ENCODE data around the gene FAF1.
"Not testable (repeated sequence)": the region's sequence is repeated elsewhere in the genome, so short reads cannot be mapped to it uniquely, and the experiment has no call there.

FAF1 gene

DNA sequence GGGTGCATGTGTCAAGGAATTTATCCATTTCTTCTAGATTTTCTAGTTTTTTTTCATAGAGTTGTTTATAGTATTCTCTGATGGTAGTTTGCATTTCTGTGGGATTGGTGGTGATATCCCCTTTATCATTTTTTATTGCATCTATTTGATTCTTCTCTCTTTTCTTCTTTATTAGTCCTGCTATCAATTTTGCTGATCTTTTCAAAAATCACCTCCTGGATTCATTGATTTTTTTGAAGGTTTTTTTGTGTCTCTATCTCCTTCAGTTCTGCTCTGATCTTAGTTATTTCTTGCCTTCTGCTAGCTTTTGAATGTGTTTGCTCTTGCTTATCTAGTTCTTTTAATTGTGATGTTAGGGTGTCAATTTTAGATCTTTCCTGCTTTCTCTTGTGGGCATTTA lies 52.5 kb downstream of the FAF1 start:
- DNase-seq (ENCODE audit: low spot score) = not testable (repeated sequence)

DNA sequence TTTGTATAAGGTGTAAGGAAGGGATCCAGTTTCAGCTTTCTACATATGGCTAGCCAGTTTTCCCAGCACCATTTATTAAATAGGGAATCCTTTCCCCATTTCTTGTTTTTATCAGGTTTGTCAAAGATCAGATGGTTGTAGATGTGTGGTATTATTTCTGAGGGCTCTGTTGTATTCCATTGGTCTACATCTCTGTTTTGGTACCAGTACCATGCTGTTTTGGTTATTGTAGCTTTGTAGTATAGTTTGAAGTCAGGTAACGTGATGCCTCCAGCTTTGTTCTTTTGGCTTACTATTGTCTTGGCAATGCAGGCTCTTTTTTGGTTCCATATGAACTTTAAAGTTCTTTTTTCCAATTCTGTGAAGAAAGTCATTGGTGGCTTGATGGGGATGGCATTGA lies 54.0 kb downstream of the FAF1 start:
- DNase-seq (ENCODE audit: low spot score) = not testable (repeated sequence)

DNA sequence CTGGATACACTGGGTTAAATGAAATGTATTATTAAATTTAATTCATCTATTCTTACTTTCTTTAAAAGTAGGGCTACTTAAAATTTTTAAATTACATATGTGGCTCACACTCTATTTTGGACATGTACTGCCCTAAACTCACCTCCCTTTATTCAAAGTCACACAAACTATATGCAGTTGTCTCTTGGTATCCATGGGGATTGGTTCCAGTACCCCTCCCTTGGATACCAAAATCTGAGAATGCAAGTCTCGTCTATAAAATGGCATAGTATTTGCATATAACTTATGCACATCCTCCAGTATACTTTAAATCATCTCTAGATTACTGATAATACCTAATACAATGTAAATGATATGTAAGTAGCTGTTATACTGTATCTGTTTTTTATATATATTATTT lies 57.6 kb downstream of the FAF1 start:
- DNase-seq (ENCODE audit: low spot score) = no peak

DNA sequence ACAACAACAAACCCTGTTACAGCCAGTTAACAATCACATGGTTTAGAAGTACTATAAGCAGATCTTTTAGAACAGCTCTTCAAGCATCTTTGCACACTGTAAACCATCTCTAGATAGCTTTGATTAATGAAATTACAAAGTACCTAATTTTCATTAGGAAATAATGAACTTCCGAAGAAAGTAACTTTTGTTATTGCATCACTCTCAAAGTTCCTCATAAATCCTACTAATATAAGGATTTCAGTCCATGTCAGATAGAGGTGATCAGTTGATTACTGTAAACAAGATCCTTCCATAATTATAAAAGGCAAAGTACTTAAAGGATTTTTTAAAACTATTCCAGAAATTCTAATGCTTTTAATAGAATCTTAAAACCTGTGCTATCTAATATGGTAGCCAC lies 58.2 kb downstream of the FAF1 start:
- no peak for DNase-seq (ENCODE audit: low spot score)

DNA sequence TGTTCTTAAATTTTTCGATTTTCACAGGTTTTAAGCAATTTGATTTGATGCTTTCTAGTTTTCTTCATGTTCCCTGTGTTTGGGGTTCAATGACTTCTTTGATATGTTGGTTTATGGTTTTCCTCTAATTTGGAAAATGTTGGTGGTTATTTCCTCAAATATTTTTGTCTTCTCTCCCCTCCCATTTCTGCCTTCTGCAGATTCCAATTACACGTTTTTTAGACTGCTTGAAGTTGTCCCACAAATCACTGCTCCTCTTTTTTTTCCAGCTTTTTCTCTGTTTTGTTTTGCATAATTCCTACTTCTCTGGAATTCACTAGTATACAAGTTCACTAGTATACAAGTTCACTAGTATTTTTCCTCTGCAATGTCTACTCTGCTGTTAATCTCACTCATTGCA lies 61.3 kb downstream of the FAF1 start:
- DNase-seq (ENCODE audit: low spot score) = no peak

DNA sequence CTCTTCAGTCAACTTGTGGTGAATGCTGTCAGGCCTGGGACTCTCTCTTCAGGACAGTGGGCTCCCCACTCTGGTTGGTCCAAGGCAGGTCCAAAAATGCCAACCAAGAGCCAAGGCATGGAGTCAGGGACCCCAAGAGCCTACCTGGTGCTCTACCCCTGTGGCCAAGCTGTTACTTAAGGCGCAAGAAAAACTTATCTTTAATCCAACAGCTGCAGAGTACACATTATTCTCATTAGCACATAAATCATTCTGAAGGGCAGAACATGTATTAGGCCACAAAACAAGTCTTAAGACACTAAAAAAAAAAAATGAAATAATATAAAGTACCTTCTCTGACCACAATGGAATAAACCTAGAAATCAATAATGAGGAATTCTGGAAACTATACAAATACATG lies 65.7 kb downstream of the FAF1 start:
- DNase-seq (ENCODE audit: low spot score) = no peak

DNA sequence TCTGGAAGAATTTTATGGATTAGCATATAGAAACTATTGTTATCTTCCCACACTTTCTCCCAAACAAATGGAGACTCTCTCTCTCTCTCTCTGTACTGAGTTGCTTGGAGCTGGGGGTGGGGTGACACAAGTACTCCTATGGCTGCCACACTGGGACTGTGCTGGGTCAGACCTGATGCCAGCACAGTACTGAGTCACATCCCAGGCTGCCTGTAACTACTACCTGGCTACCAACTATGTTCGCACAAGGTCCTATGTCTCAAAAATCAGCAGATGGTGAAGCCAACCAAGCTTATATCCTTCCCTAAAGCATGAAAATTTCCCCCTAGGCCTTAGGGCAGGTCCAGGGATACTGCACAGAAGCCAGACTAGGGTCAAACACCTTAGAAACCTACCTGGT lies 66.6 kb downstream of the FAF1 start:
- no peak for DNase-seq (ENCODE audit: low spot score)

DNA sequence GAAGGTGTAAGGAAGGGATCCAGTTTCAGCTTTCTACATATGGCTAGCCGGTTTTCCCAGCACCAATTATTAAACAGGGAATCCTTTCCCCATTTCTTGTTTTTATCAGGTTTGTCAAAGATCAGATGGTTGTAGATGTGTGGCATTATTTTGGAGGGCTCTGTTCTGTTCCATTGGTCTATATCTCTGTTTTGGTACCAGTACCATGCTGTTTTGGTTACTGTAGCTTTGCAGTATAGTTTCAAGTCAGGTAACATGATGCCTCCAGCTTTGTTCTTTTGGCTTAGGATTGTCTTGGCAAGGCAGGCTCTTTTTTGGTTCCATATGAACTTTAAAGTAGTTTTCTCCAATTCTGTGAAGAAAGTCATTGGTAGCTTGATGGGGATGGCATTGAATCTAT lies 72.5 kb downstream of the FAF1 start:
- not testable (repeated sequence) for DNase-seq (ENCODE audit: low spot score)

DNA sequence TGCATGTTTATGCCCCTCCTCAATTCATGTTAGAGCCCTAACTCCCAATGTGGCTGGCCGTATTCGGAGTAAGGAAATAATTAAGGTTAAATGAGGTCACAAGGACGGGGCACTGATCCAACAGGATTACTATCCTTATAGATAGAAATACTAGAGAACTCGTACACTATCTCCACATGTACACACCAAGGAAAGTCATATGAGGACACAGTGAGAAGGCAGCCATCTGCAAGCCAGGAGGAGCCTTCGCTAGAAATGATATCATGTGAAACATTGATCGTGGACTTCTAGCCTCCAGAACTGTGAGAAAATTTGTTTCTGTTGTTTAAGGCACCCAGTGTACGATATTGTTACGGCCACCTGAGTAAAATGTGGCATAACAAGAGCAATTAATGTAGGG lies 79.7 kb downstream of the FAF1 start:
- no peak for DNase-seq (ENCODE audit: low spot score)

DNA sequence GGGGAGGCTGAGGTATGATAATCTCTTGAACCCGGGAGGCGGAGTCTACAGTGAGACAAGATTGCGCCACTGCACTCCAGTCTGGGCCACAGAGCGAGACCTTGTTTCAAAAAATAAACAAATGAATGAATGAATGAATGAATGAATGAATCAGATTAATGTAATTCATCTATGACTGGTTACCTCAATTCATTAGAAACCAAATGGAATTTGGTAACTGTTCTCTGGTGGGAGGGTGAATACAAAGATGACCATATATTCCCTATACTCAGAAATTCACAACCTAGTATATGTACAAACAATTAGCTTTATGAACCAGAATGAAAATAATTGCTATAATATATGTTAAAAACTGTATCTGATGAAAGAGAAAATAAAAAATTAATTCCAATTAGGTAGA lies 80.9 kb downstream of the FAF1 start:
- no peak for DNase-seq (ENCODE audit: low spot score)

DNA sequence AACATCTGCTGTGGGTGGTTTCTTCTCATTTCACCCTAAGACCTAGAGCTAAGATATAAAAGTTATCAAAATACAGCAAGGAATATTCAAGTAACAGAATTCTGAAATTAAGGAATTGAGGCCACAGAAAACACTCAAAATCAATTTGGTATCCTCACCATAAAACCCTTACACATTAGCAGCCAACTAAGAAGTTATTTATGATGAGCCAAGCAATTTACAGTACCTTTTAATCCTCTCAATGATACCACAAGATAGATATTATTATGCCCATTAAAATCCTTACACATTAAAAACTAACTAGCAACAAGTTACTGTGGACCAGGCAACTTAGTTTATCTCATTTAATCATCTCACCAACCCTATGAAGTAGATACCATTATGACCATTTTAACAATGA lies 81.6 kb downstream of the FAF1 start:
- DNase-seq (ENCODE audit: low spot score) = no peak

DNA sequence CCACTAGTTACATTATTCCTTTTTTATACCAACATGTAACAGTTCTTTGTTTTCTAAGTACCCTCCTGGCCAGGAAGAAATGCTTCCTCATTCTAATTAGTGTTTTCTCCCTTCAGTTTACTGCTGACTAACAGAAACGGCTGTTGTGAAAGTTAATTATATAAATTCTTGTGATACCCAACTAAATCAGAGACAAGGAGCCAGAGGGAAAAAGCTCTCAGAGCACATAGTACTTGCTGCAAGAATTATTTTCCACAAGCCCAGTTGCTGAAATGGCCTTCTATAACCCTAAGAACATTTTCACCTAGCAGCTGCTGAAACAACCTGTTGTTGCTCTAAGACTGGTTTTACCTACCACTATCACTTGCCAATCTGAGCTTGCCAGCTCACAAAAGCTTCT lies 82.4 kb downstream of the FAF1 start:
- no peak for DNase-seq (ENCODE audit: low spot score)

DNA sequence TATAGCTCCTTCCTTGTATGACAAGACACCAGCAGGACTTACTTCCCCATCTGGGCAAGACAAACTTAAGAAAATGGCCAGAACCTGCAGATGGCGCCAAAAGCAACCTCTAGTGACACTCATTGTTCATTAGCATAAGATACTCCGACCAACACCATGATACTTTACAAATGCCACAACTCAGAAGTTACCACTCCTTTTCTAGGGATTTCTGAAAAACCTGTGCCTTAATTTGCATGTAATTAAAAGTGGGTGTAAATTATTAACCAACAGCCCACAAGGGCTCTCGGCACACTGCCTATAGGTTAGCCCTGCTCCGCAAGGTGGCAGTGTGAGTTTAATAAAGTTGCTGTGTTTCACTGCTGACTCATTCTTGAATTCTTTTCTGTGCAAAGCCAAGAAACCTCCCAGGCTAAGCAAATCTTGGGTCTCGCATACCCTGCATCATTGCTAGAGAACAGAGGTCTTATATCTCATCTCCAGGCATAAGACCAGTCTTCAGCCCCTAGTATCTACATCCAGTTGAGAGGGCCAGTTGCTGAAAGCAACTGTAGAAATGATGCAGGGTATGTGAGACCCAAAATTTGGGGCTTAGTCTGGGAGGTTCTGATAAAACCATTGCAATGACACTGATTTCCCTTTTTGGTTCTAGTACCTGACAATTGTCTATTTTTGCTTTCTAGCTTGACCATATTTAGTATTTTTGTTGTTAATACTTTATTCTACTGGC lies 86.4 kb downstream of the FAF1 start:
- DNase-seq (ENCODE audit: low spot score) = no peak

DNA sequence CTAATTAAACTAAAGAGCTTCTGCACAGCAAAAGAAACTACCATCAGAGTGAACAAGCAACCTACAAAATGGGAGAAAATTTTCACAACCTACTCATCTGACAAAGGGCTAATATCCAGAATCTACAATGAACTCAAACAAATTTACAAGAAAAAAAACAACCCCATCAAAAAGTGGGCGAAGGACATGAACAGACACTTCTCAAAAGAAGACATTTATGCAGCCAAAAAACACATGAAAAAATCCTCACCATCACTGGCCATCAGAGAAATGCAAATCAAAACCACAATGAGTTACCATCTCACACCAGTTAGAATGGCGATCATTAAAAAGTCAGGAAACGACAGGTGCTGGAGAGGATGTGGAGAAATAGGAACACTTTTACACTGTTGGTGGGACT lies 95.2 kb downstream of the FAF1 start:
- not testable (repeated sequence) for DNase-seq (ENCODE audit: low spot score)

DNA sequence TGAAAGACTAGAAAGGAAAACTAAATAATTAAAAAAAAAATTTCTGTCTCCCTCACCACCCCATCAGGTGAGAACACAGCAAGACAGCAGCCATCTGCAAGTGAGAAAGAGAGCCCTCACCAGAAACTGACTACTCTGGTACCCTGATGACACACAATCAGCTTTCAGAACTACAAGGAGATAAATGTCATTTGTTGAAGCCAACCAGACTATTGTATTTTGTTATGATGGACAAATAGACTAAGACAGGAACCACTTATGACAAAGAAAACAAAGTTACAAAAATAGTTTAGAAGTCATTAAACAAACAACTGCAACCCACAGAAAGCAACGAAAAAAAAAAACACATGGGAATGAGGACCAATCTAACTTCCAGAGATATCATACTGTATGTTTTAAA lies 98.3 kb downstream of the FAF1 start:
- no peak for DNase-seq (ENCODE audit: low spot score)

DNA sequence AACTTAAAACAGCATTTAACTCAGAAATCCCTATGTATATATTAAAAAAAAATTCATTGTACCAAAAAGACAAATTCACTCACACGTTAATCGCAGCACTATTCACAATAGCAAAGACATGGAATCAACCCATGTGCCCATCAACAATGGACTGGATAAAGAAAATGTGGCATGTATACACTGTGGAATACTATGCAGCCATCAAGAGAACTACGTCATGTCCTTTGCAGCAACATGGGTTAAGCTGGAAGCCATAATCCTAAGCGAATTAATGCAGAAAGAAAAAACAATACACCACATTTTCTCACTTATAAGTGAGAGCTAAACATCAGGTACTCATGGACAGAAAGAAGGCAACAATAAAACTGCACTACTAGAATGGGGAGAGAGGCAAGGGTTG lies 99.4 kb downstream of the FAF1 start:
- DNase-seq (ENCODE audit: low spot score) = no peak

DNA sequence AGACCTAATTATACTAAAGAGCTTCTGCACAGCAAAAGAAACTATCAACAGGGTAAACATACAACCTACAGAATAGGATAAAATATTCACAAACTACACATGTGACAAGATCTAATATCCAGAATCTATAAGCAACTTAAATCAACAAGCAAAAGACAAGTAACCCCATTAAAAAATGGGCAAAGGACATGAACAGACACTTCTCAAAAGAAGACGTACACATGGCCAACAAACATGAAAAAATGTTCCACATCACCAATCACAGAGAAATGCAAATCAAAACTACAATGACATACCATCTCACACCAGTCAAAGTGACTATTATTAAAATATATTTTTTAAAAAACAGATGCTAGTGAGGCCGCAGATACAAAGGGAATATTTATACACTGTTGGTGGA lies 99.8 kb downstream of the FAF1 start:
- no peak for DNase-seq (ENCODE audit: low spot score)

DNA sequence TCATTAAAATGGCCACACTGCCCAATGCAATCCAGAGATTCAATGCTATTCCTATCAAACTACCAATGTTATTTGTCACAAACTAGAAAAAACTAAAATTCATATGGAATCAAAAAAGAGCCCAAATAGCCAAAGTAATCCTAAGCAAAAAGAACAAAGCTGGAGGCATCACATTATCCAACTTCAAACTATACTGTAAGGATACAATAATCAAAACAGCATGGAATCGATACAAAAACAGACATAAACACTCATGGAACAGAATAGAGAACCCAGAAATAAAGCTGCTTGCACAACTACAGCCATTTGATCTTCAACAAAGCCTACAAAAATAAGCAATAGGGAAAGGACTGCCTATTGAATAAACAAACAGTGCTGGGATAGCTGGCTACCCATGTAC lies 100.4 kb downstream of the FAF1 start:
- no peak for DNase-seq (ENCODE audit: low spot score)

DNA sequence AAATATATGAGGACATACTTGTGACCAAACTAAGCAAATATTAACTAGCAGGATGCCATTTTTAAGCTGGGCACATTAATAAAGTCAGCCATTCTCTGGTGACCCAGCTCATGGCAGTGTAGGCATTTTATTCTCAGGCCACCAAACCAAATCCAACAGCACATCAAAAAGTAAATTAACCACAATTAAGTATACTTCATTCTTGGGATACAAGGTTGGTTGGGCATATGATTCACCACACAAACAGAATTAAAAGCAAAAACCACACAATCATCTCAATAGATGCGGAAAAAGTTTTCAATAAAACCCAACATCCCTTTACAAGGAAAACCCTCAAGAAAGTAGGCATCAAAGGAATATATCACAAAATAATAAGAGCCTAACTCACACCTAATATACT lies 101.3 kb downstream of the FAF1 start:
- DNase-seq (ENCODE audit: low spot score) = no peak

DNA sequence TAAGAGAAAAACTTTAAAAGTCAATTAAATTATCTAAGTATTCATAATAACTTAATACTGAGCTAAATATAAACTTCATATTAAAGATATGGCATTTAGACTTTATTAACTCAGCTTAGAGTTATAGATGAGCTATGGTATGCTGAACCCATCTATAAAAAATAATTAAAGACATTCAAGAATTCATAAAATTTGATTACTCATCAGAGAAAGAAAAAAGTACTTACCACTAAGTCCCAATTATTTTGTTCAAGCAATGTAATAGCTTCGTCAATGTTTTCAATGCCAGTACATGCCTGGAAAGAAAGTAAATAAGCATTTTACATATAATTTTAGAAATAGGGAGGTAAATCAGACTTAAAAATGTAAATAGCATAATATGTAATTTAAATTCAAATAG lies 102.4 kb downstream of the FAF1 start:
- DNase-seq (ENCODE audit: low spot score) = no peak

DNA sequence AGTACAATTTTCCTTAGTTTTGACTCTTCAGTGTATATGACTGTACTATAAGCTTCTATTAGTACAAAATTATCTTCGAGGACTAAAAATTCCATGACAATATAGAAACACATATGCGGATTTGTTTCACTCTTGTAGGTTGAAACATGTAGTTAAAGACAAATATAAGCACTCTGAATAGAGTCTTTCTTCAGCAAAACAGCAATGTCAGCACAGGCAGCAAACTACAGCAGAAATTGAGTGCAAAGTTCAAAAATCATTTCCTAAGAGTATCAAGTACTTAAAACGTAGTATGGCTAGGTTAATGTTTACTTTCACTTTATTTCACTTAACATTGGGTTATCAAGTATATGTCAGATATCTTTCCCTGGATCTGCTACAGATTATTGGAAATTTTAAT lies 106.7 kb downstream of the FAF1 start:
- DNase-seq (ENCODE audit: low spot score) = no peak

DNA sequence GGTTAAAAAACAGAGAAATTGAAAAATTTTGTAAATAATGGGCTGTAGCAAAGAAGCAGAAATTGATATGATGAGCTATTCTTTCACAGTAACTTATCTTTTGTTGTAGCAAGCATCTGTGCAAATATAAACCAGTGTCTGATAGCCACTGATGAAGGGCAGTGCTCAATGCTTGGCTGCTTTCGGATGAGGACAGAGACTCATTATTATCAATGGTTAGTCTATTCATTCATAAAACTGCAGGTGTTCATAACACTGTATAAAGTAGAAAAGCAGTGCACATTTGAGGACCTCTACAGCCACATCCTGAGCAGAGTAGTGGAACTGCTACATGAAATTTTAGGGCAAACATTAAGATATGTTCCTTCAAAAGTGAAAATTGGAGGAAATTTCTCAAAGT lies 107.2 kb downstream of the FAF1 start:
- DNase-seq (ENCODE audit: low spot score) = no peak

DNA sequence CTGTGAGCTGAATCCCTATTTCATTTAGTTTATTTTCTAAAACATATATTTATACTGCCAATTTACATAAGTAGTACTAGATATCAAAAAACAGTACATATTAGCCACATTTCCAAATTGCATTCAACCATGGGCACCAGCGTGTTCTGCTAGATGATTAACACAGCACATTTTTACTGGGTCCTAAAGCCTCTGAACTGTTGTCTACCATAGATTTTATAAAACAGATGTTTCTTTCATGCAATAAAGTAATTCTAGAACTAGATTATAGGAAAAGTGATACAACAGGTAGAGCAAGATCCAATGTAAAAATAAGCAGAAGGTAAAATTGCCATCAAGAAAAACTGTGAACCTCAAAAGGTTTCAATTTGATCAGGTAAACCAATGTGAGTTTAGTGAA lies 108.6 kb downstream of the FAF1 start:
- no peak for DNase-seq (ENCODE audit: low spot score)

DNA sequence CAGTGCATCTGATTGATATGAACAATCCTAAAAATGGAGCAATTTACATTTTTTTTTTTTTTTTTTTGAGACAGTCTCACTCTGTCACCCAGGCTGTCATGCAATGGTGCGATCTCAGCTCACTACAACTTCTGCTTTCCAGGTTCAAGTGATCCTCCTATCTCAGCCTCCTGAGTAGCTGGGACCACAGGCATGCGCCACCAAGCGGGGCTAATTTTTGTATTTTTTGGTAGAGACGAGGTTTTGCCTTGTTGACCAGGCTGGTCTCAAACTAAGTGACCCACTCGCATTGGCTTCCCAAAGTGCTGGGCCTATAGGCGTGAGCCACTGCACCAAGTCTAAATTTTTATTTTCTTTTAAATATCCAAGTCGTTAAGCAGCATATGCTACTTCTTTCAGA lies 109.0 kb downstream of the FAF1 start:
- DNase-seq (ENCODE audit: low spot score) = no peak

DNA sequence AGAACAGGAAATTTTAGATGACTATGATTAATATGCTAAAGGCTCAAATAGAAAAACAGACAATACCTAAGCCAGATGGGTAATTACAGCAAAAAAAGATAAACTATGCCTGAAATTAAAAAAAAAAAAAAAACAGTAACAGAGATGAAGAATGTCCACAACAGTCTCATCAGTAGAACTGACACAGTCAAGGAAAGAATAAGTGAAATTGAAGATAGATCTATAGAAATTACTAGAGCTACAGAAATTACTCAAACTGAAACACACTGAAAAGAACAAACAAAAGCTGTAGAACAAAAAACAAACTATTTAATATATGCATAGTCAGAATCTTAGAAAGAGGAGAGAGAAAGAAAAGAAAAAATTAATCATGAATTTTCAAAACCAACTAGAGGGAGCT lies 112.8 kb downstream of the FAF1 start:
- no peak for DNase-seq (ENCODE audit: low spot score)

All from left forelimb (tissue), 1 donor.